Liver (tissue), 9 donors: ENCODE measurements around the gene NAV2. TPM values are rescaled to one million over a fixed set of nuclear protein-coding genes. Genes with fewer than 3 reads are reported as not detected.

Experiments used
- DNase-seq: peaks from one replicate; pipeline ENCODE4 v3.0.0-alpha.2; 2017; ENCODE audit warnings: low spot score
- H3K27ac ChIP-seq, 2 donors: one replicate each; pipeline ENCODE4 v1.7.0; 2013; ENCODE audit warnings: inconsistent platforms in 2 of 2, low read length in 2 of 2, control low read depth in 1 of 2, low read depth in 1 of 2, mild to moderate bottlenecking in 1 of 2
- H3K27me3 ChIP-seq, 4 donors: one replicate each; pipeline versions ENCODE4 v1.6.1 to v1.7.0; 2013; ENCODE audit warnings: low read length in 3 of 4, inconsistent platforms in 1 of 4, mild to moderate bottlenecking in 1 of 4, moderate library complexity in 1 of 4; ENCODE audit not compliant: control insufficient read depth in 4 of 4, insufficient read depth in 4 of 4
- H3K36me3 ChIP-seq, 4 donors: one replicate each; pipeline versions ENCODE4 v1.6.1 to v1.7.0; 2013; ENCODE audit warnings: low read length in 3 of 4, mild to moderate bottlenecking in 3 of 4, low read depth in 1 of 4, moderate library complexity in 1 of 4; ENCODE audit not compliant: control insufficient read depth in 4 of 4, insufficient read depth in 3 of 4
- H3K4me1 ChIP-seq, 4 donors: one replicate each; pipeline versions ENCODE4 v1.6.1 to v1.7.0; 2013; ENCODE audit warnings: low read length in 3 of 4, mild to moderate bottlenecking in 3 of 4, moderate library complexity in 1 of 4; ENCODE audit not compliant: control insufficient read depth in 4 of 4, insufficient read depth in 4 of 4
- H3K4me3 ChIP-seq, 3 donors: one replicate each; pipeline versions ENCODE4 v1.6.1 to v1.7.0; 2013; ENCODE audit warnings: low read length in 3 of 3, control low read depth in 1 of 3, low read depth in 1 of 3, mild to moderate bottlenecking in 1 of 3
- H3K9ac ChIP-seq, 2 donors: one replicate each; pipeline ENCODE4 v1.7.0; 2013; ENCODE audit warnings: low read length in 2 of 2, mild to moderate bottlenecking in 2 of 2, moderate library complexity in 2 of 2, control low read depth in 1 of 2, low read depth in 1 of 2
- H3K9me3 ChIP-seq, 4 donors: one replicate each; pipeline versions ENCODE4 v1.6.1 to v1.7.0; 2013; ENCODE audit warnings: low read length in 3 of 4; ENCODE audit not compliant: control insufficient read depth in 4 of 4
- ATF3 ChIP-seq: IDR thresholded peaks from 2 replicates; pipeline ENCODE4 v1.6.1; 2016; ENCODE audit warnings: antibody characterized with exemption
- CTCF ChIP-seq: fragments of 150-350 bp; IDR thresholded peaks from 2 replicates; pipeline ENCODE4 v1.5.1; 2017; ENCODE audit warnings: improper control_type of control experiment, low read depth, low read length; ENCODE audit not compliant: missing input control
- EGR1 ChIP-seq, 2 donors: IDR thresholded peaks; 2 replicates each; pipeline ENCODE4 v1.6.1; 2016 to 2018; ENCODE audit warnings: antibody characterized with exemption in 2 of 2, low read depth in 2 of 2
- FOXA2 ChIP-seq: IDR thresholded peaks from 2 replicates; pipeline ENCODE4 v1.6.1; 2016; ENCODE audit warnings: antibody characterized with exemption
- GABPA ChIP-seq, 2 donors: IDR thresholded peaks in 1 of 2; conservative IDR thresholded peaks in 1 of 2; 2 replicates each; pipeline ENCODE4 v1.6.1; 2016; ENCODE audit warnings: antibody characterized with exemption in 2 of 2, mild to moderate bottlenecking in 1 of 2, moderate library complexity in 1 of 2
- HNF4G ChIP-seq: IDR thresholded peaks from 2 replicates; pipeline ENCODE4 v1.6.1; 2016; ENCODE audit warnings: antibody characterized with exemption
- JUND ChIP-seq, 2 donors: IDR thresholded peaks; 2 replicates each; pipeline ENCODE4 v1.6.1; 2016; ENCODE audit warnings: antibody characterized with exemption in 2 of 2
- NR2F2 ChIP-seq: IDR thresholded peaks from 2 replicates; pipeline ENCODE4 v1.6.1; 2016; ENCODE audit warnings: antibody characterized with exemption
- RAD21 ChIP-seq, 2 donors: IDR thresholded peaks; 2 replicates each; pipeline ENCODE4 v1.6.1; 2016; ENCODE audit warnings: antibody characterized with exemption in 2 of 2, mild to moderate bottlenecking in 2 of 2
- TAF1 ChIP-seq: conservative IDR thresholded peaks from 2 replicates; pipeline ENCODE4 v1.6.1; 2016; ENCODE audit warnings: antibody characterized with exemption, mild to moderate bottlenecking
- YY1 ChIP-seq: IDR thresholded peaks from 2 replicates; pipeline ENCODE4 v1.6.1; 2016; ENCODE audit warnings: antibody characterized with exemption, mild to moderate bottlenecking
- WGBS: extraction: QIAGEN DNeasy Blood & Tissue Kit; methylation state at CpG from one replicate; pipeline ENCODE4 v1.1.7; 2013; 5-methylcytosine and 5-hydroxymethylcytosine counted together
- polyA plus RNA-seq, 2 donors: library from polyadenylated mRNA; stranded (reverse) in 1 of 2; unstranded in 1 of 2; fragments of 200-250 nt in 1 of 2; fragments of >200 nt in 1 of 2; fragmentation: Nextera tagmentation in 1 of 2; extraction: Ambion mirVana in 1 of 2; gene quantifications; one replicate each; pipeline versions ENCODE4 v1.2.1 to v1.2.3, GENCODE V29; 2013 to 2015
- total RNA-seq, 2 donors: library from RNA; depleted of rRNA; stranded (reverse); fragments of >200 nt; gene quantifications; one replicate each; pipeline ENCODE4 v1.2.3, GENCODE V29; 2014
- TF ChIP-seq, protein P1 (sequence below): IDR thresholded peaks from 2 replicates; pipeline ENCODE4 v1.6.1; 2016; ENCODE audit warnings: antibody characterized with exemption
- TF ChIP-seq, protein P2 (sequence below): IDR thresholded peaks from 2 replicates; pipeline ENCODE4 v1.6.1; 2016; ENCODE audit warnings: antibody characterized with exemption
- donor health status: healthy.
- donor health status: healthy.
- donor health status: healthy.
- donor health status: healthy.
- donor health status: healthy.

Gene NAV2
- total and polyA plus RNA-seq, 4 donors: 6.3 to 20.5 (median 11.6) TPM

DNA sequence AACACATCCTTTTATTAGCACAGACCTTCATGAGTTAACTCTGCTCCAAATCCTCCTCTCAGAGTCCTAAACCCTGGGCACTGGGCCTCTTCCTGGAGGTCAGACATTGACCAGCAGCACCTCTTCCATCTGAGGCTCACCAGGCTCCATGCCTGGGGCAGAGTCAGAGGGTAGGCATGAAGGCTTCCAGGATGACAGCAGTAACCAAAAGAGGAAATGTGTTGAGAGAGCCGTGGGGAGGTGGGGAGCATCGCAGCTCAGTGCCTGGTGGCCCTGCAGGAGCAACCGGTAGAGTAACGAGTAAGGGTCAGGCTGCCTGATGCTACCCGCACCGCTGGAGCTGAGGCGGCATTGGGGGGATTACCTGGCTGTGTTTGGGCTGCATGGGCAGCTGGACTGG is 9.4 kb upstream of the NAV2 start:
- Histone ChIP-seq H3K4me3 (no peak overlapping the region), H3K27ac (no peak overlapping the region), H3K9me3 (no peaks in the 10 kb centered on the region), H3K4me1 (peaks cover under 1 to 12% (median 9%) of the 10 kb centered on the region in 4 donors), H3K9ac (no peak overlapping the region), H3K36me3 (no peaks in the 10 kb centered on the region), H3K27me3 (no peaks in the 10 kb centered on the region)
- DNase-seq: no peak
- TF ChIP-seq JUND (IDR thresholded peaks at IDR 0.05): no peak
- TF ChIP-seq HNF4G: no peak
- no peak for TF ChIP-seq CTCF
- no peak for TF ChIP-seq ATF3
- no peak for TF ChIP-seq TAF1
- TF ChIP-seq, protein P1, sequence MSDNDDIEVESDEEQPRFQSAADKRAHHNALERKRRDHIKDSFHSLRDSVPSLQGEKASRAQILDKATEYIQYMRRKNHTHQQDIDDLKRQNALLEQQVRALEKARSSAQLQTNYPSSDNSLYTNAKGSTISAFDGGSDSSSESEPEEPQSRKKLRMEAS: no peak
- WGBS: 92% methylated on average over 7 of the region's 7 CpGs

DNA sequence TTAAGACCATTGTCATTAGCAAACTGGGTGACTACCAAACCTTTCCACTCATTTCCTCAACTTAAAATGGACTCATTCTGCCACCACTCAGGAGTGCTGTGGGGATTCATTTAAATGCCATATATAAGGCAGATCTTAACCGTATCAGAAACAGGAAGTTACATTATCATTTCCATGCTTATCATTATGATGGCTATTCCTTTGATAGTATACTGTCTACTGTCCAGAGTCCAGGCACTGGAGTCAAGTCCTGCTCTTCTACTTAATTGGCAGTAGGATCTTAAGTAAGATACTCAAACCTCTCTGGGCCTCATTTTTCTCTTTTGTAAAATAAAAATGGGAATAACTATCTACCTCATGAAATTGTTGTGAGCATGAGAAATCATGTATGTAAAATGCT is 8.4 kb upstream of the NAV2 start:
- Histone ChIP-seq H3K4me1 (peaks cover 0 to 3% (median 2%) of the 10 kb centered on the region in 4 donors), H3K27ac (no peak overlapping the region), H3K36me3 (no peaks in the 10 kb centered on the region), H3K4me3 (no peak overlapping the region), H3K9ac (no peak overlapping the region), H3K9me3 (no peaks in the 10 kb centered on the region), H3K27me3 (no peaks in the 10 kb centered on the region)
- 70% methylated on average over 1 of the region's 1 CpG for WGBS
- no peak for TF ChIP-seq YY1
- TF ChIP-seq, protein P2, sequence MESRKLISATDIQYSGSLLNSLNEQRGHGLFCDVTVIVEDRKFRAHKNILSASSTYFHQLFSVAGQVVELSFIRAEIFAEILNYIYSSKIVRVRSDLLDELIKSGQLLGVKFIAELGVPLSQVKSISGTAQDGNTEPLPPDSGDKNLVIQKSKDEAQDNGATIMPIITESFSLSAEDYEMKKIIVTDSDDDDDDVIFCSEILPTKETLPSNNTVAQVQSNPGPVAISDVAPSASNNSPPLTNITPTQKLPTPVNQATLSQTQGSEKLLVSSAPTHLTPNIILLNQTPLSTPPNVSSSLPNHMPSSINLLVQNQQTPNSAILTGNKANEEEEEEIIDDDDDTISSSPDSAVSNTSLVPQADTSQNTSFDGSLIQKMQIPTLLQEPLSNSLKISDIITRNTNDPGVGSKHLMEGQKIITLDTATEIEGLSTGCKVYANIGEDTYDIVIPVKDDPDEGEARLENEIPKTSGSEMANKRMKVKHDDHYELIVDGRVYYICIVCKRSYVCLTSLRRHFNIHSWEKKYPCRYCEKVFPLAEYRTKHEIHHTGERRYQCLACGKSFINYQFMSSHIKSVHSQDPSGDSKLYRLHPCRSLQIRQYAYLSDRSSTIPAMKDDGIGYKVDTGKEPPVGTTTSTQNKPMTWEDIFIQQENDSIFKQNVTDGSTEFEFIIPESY: no peak
- TF ChIP-seq RAD21 (IDR thresholded peaks at IDR 0.05): no peak
- TF ChIP-seq HNF4G: no peak
- no peak for TF ChIP-seq EGR1 (IDR thresholded peaks at IDR 0.05; ENCODE audit: low read depth in 2 of 2)
- no peak for DNase-seq

- no peak for DNase-seq
- TF ChIP-seq ATF3: no peak
- TF ChIP-seq RAD21 (IDR thresholded peaks at IDR 0.05): no peak
- no peak for TF ChIP-seq NR2F2
- TF ChIP-seq FOXA2: no peak
- no peak for TF ChIP-seq GABPA (IDR thresholded peaks at IDR 0.05 in 1 of 2, conservative IDR thresholded peaks at IDR 0.05 in 1 of 2)
- TF ChIP-seq YY1: no peak
- TF ChIP-seq, protein P2: no peak
- Histone ChIP-seq H3K9ac (no peak overlapping the region), H3K9me3 (no peaks in the 10 kb centered on the region), H3K4me3 (no peak overlapping the region), H3K27me3 (no peaks in the 10 kb centered on the region), H3K36me3 (no peaks in the 10 kb centered on the region), H3K4me1 (no peaks in the 10 kb centered on the region), H3K27ac (no peak overlapping the region)
- WGBS: 61% methylated on average over 1 of the region's 1 CpG
Observed at GRCh38 chr11:19705936-19706335, 6.7 kb upstream of the NAV2 start.
